GM20000 (cell line): ENCODE results near the gene NFIC.
"Not testable (repeated sequence)": the region's sequence is repeated elsewhere in the genome, so short reads cannot be mapped to it uniquely, and the experiment has no call there.

Experiments used
- DNase-seq: peaks from one replicate; pipeline ENCODE4 v3.0.0; 2012; ENCODE audit warnings: low spot score
- TF ChIP-seq, protein P1 (sequence below): IDR thresholded peaks from 2 replicates; pipeline ENCODE4 v1.5.1; 2012; ENCODE audit warnings: mild to moderate bottlenecking, control low read depth; ENCODE audit errors: extremely low read depth, missing control alignments

Gene NFIC

DNA sequence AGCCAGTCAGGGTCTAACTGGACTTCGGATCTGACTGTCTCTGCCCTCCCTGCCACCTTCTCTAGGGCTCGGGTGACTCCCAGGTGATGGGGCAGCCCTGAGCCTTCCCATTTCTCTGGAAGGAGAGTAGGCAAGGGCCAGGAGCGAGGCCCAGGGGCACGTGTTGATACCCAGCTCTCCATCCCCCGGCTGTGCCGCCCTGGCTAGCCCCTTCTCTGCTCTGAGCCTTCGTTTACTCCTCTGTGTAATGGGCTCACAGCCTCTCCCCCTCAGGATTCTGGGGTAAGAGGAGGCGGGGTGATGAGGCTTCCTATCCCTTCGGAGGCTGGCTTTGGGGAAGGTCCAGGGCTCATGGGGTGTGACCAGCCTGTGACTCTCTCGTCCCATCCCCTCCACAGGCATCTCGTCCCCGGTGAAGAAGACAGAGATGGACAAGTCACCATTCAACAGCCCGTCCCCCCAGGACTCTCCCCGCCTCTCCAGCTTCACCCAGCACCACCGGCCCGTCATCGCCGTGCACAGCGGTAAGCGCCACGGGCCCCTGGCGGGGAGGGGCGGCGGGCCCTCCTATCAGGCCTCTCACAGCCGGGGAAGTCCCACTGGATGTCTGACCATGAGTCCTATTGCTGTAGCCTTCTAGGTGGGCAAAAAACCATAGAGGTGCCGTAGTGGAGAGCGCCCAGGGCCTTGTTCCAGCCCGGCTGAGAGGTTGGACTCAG is 82.4 kb downstream of the NFIC start:
- no peak for DNase-seq
- TF ChIP-seq, protein P1, sequence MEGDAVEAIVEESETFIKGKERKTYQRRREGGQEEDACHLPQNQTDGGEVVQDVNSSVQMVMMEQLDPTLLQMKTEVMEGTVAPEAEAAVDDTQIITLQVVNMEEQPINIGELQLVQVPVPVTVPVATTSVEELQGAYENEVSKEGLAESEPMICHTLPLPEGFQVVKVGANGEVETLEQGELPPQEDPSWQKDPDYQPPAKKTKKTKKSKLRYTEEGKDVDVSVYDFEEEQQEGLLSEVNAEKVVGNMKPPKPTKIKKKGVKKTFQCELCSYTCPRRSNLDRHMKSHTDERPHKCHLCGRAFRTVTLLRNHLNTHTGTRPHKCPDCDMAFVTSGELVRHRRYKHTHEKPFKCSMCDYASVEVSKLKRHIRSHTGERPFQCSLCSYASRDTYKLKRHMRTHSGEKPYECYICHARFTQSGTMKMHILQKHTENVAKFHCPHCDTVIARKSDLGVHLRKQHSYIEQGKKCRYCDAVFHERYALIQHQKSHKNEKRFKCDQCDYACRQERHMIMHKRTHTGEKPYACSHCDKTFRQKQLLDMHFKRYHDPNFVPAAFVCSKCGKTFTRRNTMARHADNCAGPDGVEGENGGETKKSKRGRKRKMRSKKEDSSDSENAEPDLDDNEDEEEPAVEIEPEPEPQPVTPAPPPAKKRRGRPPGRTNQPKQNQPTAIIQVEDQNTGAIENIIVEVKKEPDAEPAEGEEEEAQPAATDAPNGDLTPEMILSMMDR: no peak

DNA sequence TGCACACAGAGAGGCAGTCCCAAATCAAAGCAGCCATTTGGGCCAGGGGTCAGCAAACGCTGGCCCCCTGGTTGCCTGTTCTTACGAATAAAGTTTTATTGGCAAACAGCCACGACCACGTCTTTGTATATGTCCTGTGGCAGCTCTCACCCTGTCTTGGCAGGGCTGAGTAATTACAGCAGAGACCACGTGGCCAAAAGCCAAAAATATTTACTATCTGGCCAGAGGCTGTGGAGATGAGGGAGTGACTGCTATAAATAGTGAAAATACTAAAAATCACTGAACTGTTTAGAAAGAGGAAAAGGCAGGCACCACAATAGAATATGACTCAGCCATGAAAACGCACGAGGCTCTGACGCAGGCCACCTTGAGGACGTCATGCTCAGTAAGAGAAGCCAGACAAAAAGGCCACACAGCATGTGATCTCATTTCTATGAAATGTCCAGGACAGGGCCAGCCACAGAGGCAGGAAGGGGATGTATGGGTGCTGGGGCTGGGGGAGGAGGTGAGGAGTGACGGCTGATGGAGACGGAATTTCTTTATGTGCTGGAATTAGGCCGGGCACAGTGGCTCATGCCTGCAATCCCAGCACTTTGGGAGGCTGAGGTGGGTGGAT is 84.5 kb downstream of the NFIC start:
- no peak for DNase-seq
- TF ChIP-seq, protein P1: no peak

DNA sequence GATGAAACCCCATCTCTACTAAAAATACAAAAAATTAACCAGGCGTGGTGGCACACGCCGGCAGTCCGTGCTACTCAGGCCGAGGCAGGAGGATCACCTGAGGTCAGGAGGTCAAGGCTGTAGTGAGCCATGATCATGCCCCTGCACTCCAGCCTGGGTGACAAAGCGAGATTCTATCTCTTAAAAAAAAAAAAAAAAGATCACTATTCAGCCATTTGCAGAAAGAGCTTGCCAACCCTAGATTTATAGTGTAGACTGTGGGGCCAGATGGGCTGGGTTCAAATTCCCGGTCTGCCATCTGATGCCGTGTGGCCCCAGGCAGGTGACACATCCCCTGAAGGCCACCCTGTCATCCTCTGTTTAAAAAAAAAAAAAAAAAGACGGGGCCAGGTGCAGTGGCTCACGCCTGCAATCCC is 85.1 kb downstream of the NFIC start:
- DNase-seq: no peak
- TF ChIP-seq, protein P1: no peak

DNA sequence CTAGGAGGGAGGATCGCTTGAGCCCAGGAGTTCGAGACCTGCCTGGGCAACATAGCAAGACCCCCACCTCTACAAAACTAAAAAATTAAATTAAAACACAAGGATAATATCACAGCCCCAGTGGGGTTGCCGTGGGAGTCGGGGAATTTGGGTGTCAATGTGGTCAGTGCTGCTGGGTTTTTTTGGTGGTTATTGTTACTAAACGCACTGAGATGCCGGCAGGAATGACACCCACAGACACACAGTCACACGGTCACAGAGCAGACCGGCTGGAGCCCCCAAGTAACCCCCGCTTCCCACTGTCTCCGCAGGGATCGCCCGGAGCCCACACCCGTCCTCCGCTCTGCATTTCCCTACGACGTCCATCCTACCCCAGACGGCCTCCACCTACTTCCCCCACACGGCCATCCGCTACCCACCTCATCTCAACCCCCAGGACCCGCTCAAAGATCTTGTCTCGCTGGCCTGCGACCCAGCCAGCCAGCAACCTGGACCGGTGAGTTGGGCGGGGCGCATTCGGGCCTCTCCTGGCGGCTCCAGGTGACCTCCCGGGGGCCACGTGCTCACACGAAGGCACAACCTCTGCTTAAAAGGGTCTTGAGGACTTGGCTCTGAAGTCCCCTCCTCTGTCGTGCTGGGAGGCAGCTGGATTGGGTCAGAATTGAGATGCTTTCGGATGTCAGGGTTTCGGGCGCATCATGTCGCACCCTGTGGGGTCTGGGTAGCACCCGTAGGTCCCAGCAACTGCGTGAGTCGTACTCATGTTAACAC is 86.0 kb downstream of the NFIC start:
- DNase-seq: no peak
- TF ChIP-seq, protein P1: no peak

DNA sequence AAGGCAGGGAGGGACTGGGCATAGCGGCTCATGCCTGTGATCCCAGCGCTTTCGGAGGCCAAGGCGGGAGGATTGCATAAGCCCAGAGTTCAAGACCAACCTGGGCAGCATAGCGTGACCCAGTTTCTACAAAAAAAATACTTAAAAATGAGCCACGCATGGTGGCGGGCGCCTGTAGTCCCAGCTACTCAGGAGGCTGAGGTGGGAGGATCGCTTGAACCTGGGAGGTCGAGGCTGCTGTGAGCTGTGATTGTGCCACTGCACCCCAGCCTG is 86.5 kb downstream of the NFIC start:
- DNase-seq: not testable (repeated sequence)

DNA sequence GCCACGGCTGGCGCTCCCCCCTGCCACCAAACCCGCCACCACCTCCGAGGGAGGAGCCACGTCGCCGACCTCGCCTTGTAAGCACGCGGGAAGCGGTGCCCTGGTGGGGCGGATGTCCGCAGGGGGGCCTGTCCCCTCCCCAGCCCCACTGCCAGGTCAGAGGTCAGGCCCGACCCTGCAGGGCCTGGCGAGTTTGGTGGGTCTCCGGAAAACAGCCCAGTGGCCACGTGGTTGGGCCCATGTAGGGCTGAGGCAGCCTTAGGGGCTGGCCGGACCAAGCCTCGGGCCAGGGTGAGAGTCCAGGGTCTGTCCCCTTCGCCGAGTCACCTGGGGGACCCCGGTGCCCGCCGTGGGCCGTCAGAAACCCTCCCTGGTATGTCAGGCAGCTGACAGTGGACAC is 87.5 kb downstream of the NFIC start:
- TF ChIP-seq, protein P1: no peak

DNA sequence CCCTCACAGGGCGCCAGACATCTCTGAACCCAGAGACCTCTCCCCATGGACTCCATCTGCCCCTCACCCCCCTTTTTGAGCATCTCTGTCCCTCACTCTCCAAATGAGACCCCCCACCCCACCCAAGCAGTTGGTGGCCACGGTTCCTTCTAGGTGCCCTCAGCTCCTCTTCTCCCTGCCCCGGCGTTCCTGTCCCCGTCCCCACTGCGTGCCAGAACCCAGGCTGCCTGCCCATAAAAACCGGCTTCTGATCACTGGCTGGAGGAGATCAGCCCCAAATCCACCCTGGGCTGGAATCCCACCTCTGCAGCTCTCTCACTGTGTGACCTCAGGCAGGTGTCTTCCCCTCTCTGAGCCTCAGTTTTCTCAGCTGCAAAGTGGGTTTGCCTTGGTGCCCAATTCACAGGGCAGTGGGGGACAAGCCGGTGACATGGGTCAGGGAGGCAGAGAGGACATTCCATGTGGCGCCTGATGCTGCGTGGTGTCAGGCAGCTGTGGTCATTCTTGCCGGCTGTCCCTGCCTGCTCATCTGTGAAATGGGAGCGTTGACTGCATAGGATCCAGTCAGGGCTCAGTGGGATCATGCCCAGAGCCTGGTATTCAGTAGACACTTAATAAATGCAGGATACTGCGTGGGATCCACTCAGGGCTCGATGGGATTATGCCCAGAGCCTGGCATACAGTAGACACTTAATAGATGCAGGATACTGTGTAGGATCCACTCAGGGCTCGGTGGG is 88.4 kb downstream of the NFIC start:
- TF ChIP-seq, protein P1: no peak
- DNase-seq: no peak

More for the DNA sequence above, 87.5 kb downstream of the NFIC start:
- DNase-seq: no peak
